ENCODE measurements around the gene PLEKHM1. TPM values are rescaled to one million over a fixed set of nuclear protein-coding genes. Genes with fewer than 3 reads are reported as not detected.
A peak's percentile ranks its signal among the peaks of the same experiment; 100 is the strongest.

The PLEKHM1 gene
- polyA plus RNA-seq, 3 donors: 12.8 to 41.5 (median 15.0) TPM

DNA sequence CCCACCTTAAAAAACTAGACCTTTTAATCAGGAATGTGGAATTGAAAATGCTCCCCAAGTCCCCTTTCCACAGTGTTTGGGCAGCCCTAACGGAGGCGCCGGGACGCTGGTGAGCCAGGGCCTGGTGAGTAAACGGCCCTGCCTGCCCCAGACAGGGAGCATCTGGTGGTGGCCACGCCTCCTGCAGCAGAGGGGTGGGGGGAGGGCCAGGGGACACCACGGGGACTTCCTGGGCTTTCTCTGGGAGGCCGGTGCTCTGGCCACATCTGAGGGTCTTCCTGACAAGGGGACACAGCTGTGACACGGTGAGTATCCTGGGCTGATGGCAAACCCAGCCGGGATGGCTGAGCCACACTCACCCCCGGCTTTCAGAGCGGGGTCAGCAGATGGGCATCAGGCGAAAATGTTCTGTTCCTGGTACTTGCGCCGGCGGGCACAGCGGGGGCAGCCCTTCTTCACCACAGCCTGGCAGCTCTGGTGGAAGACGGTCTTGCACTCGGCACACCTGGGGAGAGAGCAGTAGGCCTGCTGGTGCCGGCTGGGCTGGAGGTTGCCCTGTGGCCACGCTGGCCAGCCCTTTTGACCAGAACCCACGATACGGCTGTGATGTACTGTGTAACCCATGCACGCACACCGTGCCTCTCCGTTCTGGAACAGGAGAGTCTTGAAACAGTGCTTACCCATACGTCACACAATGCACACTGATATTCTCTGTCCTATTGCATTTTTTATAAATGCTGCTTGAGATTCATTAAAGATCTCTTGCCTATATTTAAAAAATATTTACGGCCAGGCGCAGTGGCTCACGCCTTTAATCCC is 52.8 kb downstream of the PLEKHM1 start:
- 95% methylated on average over 25 of the region's 30 CpGs for WGBS (ENCODE audit: insufficient coverage)
- no peak overlapping the region for H3K4me3 Mint-ChIP-seq
- intact Hi-C loops (cut with micrococcal nuclease): no loop called here
- no peaks in the 10 kb centered on the region for H3K27me3 ChIP-seq (ENCODE audit: control insufficient read depth in 2 of 2, insufficient read depth in 2 of 2, low read length in 2 of 2)
- H2AFZ ChIP-seq (ENCODE audit: insufficient read depth, low read depth, low read length, poor library complexity, severe bottlenecking): no peak overlapping the region
- peak overlapping the region in 1 of 7 donors; percentile 30 for H3K27ac Mint-ChIP-seq
- peaks cover 58 to 78% of the 10 kb centered on the region in 2 donors for H3K36me3 Mint-ChIP-seq
- H3K9me3 Mint-ChIP-seq: no peaks in the 10 kb centered on the region
- H3K4me1 ChIP-seq (ENCODE audit: control insufficient read depth in 1 of 2, insufficient read depth in 2 of 2, low read length in 2 of 2): peaks cover 15 to 16% of the 10 kb centered on the region in 2 donors
- DNase-seq: no peak
- no peak overlapping the region for H3K4me3 ChIP-seq (replicated peaks in 1 of 3; ENCODE audit: low read depth in 2 of 3, low read length in 3 of 3)
- peaks cover 63 to 69% of the 10 kb centered on the region in 2 donors for H3K36me3 ChIP-seq (replicated peaks in 1 of 2; ENCODE audit: control insufficient read depth in 1 of 2, insufficient read depth in 2 of 2, low read length in 2 of 2)
- H3K27ac ChIP-seq (ENCODE audit: low read depth in 1 of 2, low read length in 2 of 2): no peak overlapping the region
- H3K4me2 ChIP-seq (replicated peaks; ENCODE audit: extremely low read depth, low read length, poor library complexity, severe bottlenecking): no peak overlapping the region
- TF ChIP-seq CTCF (IDR thresholded peaks at IDR 0.05): no peak
- H3K9me3 ChIP-seq (replicated peaks in 1 of 2; ENCODE audit: control insufficient read depth in 1 of 2, insufficient read depth in 1 of 2, low read length in 2 of 2): no peaks in the 10 kb centered on the region
- H3K4me1 Mint-ChIP-seq: peaks cover 24% of the 10 kb centered on the region
- peaks cover 0 to 1% (median 0%) of the 10 kb centered on the region in 3 donors for H3K27me3 Mint-ChIP-seq (ENCODE audit: low read depth in 3 of 3)
- H3K9ac ChIP-seq (ENCODE audit: insufficient read depth, low read length, poor library complexity, severe bottlenecking): no peak overlapping the region
- H4K20me1 ChIP-seq (ENCODE audit: insufficient read depth, low read length): peaks cover 52% of the 10 kb centered on the region
- H3K79me2 ChIP-seq (ENCODE audit: insufficient read depth, low read length): no peaks in the 10 kb centered on the region

GRCh38 chr17:45436625-45437464 is 53.7 kb downstream of the PLEKHM1 start:
- intact Hi-C loops (cut with micrococcal nuclease): no loop called here
- DNase-seq: no peak
- Histone ChIP-seq H3K4me3 (replicated peaks in 1 of 3; ENCODE audit: low read depth in 2 of 3, low read length in 3 of 3) (no peak overlapping the region), H3K9me3 (replicated peaks in 1 of 2; ENCODE audit: control insufficient read depth in 1 of 2, insufficient read depth in 1 of 2, low read length in 2 of 2) (no peaks in the 10 kb centered on the region), H3K36me3 (replicated peaks in 1 of 2; ENCODE audit: control insufficient read depth in 1 of 2, insufficient read depth in 2 of 2, low read length in 2 of 2) (peaks cover 61 to 65% of the 10 kb centered on the region in 2 donors), H3K4me1 (ENCODE audit: control insufficient read depth in 1 of 2, insufficient read depth in 2 of 2, low read length in 2 of 2) (peaks cover 15 to 17% of the 10 kb centered on the region in 2 donors), H3K79me2 (ENCODE audit: insufficient read depth, low read length) (peaks cover 4% of the 10 kb centered on the region), H3K9ac (ENCODE audit: insufficient read depth, low read length, poor library complexity, severe bottlenecking) (no peak overlapping the region), H3K27me3 (ENCODE audit: control insufficient read depth in 2 of 2, insufficient read depth in 2 of 2, low read length in 2 of 2) (no peaks in the 10 kb centered on the region), H3K4me2 (replicated peaks; ENCODE audit: extremely low read depth, low read length, poor library complexity, severe bottlenecking) (no peak overlapping the region), H2AFZ (ENCODE audit: insufficient read depth, low read depth, low read length, poor library complexity, severe bottlenecking) (no peak overlapping the region), H3K27ac (ENCODE audit: low read depth in 1 of 2, low read length in 2 of 2) (no peak overlapping the region), H4K20me1 (ENCODE audit: insufficient read depth, low read length) (peaks cover 52% of the 10 kb centered on the region)
- no peak overlapping the region for H3K4me3 Mint-ChIP-seq
- no peak for TF ChIP-seq CTCF (IDR thresholded peaks at IDR 0.05)
- H3K27ac Mint-ChIP-seq: no peak overlapping the region
- H3K36me3 Mint-ChIP-seq: peaks cover 55 to 74% of the 10 kb centered on the region in 2 donors
- WGBS (ENCODE audit: insufficient coverage): 99% methylated on average over 14 of the region's 23 CpGs
- peaks cover 0 to 1% (median 0%) of the 10 kb centered on the region in 3 donors for H3K27me3 Mint-ChIP-seq (ENCODE audit: low read depth in 3 of 3)
- H3K9me3 Mint-ChIP-seq: no peaks in the 10 kb centered on the region
- peaks cover 24% of the 10 kb centered on the region for H3K4me1 Mint-ChIP-seq

Measured in CD14-positive monocyte (primary cell).